ENCODE results near the gene REC114.

Gene REC114

DNA sequence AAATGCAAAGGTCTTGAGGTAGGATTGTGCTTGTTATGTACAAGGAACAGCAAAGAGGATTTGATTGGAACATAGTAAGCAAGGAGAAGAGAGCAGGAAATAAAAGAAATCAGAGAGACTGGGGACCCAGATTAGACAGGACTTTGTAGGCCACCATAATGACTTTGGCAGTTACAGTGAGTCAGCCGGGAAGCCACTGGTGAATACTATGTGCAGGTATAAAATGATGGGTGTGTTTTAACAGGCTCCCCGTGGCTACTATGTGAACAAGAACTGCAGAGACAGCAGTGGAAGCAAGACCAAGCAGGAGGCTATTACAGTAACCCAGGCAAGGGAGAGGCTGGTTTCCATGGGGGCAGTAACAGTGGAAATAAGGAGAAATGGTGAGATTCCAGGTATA, 135.1 kb downstream of the REC114 start:
- DNase-seq (ENCODE audit: low read depth), result no peak
- no peak overlapping the region for H3K4me3 ChIP-seq (ENCODE audit: low read depth, low read length)
- TF ChIP-seq, protein P1, sequence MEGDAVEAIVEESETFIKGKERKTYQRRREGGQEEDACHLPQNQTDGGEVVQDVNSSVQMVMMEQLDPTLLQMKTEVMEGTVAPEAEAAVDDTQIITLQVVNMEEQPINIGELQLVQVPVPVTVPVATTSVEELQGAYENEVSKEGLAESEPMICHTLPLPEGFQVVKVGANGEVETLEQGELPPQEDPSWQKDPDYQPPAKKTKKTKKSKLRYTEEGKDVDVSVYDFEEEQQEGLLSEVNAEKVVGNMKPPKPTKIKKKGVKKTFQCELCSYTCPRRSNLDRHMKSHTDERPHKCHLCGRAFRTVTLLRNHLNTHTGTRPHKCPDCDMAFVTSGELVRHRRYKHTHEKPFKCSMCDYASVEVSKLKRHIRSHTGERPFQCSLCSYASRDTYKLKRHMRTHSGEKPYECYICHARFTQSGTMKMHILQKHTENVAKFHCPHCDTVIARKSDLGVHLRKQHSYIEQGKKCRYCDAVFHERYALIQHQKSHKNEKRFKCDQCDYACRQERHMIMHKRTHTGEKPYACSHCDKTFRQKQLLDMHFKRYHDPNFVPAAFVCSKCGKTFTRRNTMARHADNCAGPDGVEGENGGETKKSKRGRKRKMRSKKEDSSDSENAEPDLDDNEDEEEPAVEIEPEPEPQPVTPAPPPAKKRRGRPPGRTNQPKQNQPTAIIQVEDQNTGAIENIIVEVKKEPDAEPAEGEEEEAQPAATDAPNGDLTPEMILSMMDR (IDR thresholded peaks at IDR 0.05; ENCODE audit: control insufficient read depth, extremely low read depth, insufficient read depth), result no peak

DNA sequence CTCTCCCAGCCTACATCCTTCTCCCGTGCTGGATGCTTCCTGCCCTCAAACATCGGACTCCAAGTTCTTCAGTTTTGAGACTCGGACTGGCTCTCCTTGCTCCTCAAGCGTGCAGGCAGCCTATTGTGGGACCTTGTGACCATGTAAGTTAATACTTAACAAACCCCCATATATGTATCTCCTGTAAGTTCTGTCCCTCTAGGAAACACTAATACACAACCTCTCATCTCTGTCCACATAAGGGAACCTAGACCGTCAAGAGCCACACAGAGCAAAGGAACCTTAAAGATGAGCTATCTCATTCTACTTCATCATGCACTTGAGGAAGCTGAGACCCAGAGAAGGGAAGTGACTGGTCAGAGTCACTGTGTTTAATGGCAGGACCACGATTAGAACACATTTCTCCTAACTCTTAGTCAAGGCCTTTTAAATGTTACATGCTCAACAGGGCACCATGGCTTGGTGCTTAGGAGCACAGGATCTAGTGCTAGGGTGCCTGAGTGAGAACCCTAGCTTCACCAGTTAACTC, 140.0 kb downstream of the REC114 start:
- H3K4me3 ChIP-seq (ENCODE audit: low read depth, low read length), result no peak overlapping the region
- DNase-seq (ENCODE audit: low read depth), result no peak
- TF ChIP-seq, protein P1 (IDR thresholded peaks at IDR 0.05; ENCODE audit: control insufficient read depth, extremely low read depth, insufficient read depth), result no peak

DNA sequence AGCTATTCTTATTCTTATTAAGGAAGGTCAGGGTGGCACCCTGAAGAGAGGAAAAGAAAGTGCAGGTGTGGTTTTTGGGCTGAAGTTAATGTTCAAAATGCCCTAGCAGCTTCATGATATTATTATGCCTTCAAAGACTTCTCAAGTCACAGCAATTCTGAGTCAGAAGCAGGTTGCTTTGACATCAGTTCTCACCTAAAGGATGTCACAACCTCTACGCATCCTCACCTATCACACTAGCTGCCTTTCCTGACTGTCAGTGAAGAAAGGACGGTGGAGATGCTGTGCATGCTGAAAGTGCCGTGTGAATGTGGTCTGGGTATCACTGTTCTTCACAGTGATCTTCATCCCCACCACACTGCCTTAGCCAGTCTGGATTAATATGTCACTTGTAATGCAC, 140.6 kb downstream of the REC114 start:
- H3K4me3 ChIP-seq (ENCODE audit: low read depth, low read length), result no peak overlapping the region
- DNase-seq (ENCODE audit: low read depth), result no peak
- TF ChIP-seq, protein P1 (IDR thresholded peaks at IDR 0.05; ENCODE audit: control insufficient read depth, extremely low read depth, insufficient read depth), result no peak

DNA sequence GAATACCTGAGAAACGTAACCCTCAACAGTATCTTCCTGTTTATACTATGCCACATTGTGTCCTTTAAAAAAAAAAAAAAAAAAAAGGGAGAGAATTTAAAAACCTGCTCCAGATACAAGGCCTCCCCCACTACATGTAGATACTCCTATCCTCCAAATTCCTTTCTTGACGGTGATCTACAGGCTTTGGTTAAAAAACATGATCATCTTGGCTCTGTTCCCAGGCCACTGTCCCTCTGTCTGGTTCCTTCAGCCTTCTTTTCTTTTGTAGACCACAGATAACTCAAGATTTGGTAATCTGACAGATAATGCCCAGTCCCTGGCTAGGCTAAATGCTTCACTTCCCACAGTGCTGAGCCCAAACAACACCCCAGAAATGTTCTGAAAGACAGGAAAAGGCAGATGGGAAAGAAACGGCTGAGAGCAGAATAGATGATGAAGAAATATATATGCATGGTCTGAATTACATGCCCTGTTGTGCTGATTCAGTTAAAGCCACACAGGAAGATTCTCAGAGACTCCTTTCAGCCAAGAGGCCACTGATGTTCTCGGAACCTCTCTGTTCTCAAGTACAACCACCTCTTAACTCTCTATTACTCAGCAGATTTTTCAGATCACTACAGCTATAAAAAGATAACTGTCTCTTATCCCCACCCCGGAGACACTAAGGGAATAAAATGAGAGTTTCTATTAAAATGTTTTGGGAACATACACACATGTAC, 141.9 kb downstream of the REC114 start:
- no peak for DNase-seq (ENCODE audit: low read depth)
- TF ChIP-seq, protein P1 (IDR thresholded peaks at IDR 0.05; ENCODE audit: control insufficient read depth, extremely low read depth, insufficient read depth), result no peak
- H3K4me3 ChIP-seq (ENCODE audit: low read depth, low read length), result no peak overlapping the region

DNA sequence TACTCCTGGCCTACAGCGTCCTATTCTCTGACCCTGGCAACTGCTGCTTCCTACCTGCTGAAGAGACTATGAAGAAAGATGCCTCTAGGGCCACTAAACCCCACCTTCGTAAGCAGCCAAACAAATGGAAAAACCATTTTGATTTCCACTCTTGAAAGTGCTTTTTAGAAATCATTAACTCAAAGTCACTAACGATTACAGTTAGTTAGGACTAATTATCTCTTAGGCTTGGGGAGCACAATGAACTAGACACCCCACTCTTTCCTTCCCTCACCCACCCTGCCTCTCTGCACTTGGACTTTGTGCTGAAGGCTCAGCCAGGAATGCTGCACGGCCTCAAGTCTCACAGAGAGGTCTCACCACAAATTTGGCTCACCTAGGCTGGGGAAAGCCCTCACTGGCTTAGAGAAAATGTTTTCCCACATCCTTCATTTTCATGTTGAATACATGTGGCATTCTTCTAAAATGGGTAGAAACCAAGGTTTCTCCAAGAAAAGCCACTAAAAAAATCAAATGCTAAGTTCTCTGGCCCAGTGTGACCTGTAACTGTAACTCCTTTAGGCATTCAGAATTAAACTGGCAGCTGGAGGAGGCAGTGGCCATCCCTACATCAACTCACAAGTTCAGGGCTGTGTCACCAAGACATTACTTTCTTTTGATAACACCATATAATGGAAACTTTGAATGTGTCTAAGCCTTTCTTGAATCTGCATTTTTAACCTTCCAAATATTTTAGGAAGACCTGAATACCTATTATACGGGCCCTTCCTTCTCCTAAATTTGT, 143.1 kb downstream of the REC114 start:
- no peak for DNase-seq (ENCODE audit: low read depth)
- TF ChIP-seq, protein P1 (IDR thresholded peaks at IDR 0.05; ENCODE audit: control insufficient read depth, extremely low read depth, insufficient read depth), result no peak
- H3K4me3 ChIP-seq (ENCODE audit: low read depth, low read length), result no peak overlapping the region

DNA sequence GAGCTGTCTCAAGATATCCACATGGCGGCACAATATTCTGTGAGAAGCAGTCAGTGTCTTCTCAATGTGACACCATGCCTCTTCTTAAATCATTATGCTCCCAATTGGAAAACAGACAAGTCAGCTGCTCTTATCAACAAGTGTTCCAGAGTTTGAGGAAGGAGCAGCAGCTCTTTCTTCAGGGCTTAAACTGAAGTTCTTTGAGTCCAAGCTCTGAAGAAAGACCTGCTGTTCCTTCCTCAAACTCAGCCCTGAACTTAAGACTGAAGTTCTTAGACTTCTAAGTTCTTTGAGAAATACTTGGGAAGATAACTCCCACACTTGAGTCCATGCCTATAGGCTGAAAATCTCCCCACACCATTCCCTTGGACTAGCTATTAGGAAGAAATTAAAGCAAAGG, 146.8 kb downstream of the REC114 start:
- H3K4me3 ChIP-seq (ENCODE audit: low read depth, low read length), result no peak overlapping the region
- DNase-seq (ENCODE audit: low read depth), result no peak
- TF ChIP-seq, protein P1 (IDR thresholded peaks at IDR 0.05; ENCODE audit: control insufficient read depth, extremely low read depth, insufficient read depth), result no peak
